ENCODE data around the gene SNRPB2. TPM values are rescaled to one million over a fixed set of nuclear protein-coding genes. Genes with fewer than 3 reads are reported as not detected.

SNRPB2 gene
- polyA plus RNA-seq, 2 donors: 26.8 to 35.1 TPM

DNA sequence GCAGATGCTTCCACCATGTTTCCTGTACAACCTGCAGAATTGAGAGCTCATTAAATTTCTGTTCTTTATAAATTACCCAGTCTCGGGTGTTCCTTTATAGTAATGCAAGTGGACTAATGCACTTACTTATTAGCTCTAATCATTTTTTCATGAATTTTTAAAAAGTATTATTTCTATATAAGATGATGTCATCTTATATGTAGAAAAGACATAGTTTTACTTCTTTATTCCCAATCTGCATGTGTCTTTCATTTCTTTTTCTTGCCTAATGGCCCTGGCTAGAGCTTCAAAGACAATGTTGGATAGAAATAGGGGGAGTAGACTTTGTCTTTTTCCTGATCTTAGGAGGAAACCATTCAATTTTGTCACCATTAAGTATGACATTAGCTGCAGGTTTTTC is 46.1 kb downstream of the SNRPB2 start:
- Histone ChIP-seq H3K36me3 (ENCODE audit: control insufficient read depth in 2 of 2, insufficient read depth in 2 of 2, low read length in 1 of 2) (no peaks in the 10 kb centered on the region), H3K4me1 (ENCODE audit: control insufficient read depth in 2 of 2, insufficient read depth in 2 of 2, low read length in 1 of 2) (no peaks in the 10 kb centered on the region)
- 71 to 74% methylated on average over 1 of the region's 1 CpG for WGBS, 2 donors

DNA sequence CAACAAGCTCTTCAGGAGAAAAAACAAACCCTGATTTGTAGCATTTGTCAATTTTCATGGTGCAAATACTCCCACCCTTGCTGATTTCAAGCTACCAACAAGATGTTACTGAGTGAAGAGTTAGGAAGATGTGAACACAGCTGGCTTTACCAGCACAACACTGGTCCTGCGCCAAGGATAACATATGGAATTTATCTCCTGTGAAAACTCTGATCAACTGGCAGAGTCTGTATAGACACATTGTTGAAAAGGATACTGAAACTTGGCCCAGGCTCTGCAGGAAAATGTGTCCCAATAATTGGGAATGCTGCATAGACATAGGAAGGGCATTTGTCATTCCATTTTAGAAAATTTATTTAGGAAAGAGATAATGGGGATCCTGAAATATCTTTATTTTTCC is 47.3 kb downstream of the SNRPB2 start:
- Histone ChIP-seq H3K27me3 (ENCODE audit: control insufficient read depth in 1 of 2, insufficient read depth in 2 of 2, low read length in 2 of 2) (no peaks in the 10 kb centered on the region), H3K36me3 (ENCODE audit: control insufficient read depth in 2 of 2, insufficient read depth in 2 of 2, low read length in 1 of 2) (no peaks in the 10 kb centered on the region), H3K4me3 (ENCODE audit: low read depth in 1 of 2, low read length in 2 of 2) (no peak overlapping the region), H3K9me3 (ENCODE audit: control insufficient read depth in 2 of 2, insufficient read depth in 1 of 2, low read depth in 1 of 2, low read length in 1 of 2) (peaks cover 0 to 4% of the 10 kb centered on the region in 2 donors), H3K4me1 (ENCODE audit: control insufficient read depth in 2 of 2, insufficient read depth in 2 of 2, low read length in 1 of 2) (no peaks in the 10 kb centered on the region), H3K27ac (ENCODE audit: low read depth in 2 of 2, low read length in 1 of 2) (no peak overlapping the region)
- 73 to 79% methylated on average over 1 of the region's 1 CpG for WGBS, 2 donors

More for the DNA sequence above, 46.1 kb downstream of the SNRPB2 start:
- H3K4me3 ChIP-seq (ENCODE audit: low read depth in 1 of 2, low read length in 2 of 2): no peak overlapping the region
- H3K27ac ChIP-seq (ENCODE audit: low read depth in 2 of 2, low read length in 1 of 2): no peak overlapping the region
- H3K27me3 ChIP-seq (ENCODE audit: control insufficient read depth in 1 of 2, insufficient read depth in 2 of 2, low read length in 2 of 2): no peaks in the 10 kb centered on the region
- peaks cover 0 to 3% of the 10 kb centered on the region in 2 donors for H3K9me3 ChIP-seq (ENCODE audit: control insufficient read depth in 2 of 2, insufficient read depth in 1 of 2, low read depth in 1 of 2, low read length in 1 of 2)

DNA sequence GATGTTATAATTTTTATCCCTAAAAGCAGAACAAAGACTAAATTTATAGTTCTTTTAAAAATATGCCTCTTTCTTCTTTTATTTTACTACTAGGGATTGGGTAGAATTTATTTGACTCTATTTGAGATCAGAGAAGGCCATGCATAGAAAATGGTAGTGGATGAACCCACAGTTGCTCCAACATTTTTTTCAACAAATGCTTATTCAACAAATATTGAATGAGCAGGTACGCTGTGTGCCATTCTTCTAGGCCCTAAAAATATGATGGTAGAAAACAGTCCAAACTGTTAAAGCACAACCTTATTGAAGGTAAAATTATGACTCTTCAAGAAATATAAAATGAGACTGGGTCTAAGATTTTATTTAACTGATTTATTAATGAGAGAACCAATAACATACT is 48.3 kb downstream of the SNRPB2 start:
- H3K36me3 ChIP-seq (ENCODE audit: control insufficient read depth in 2 of 2, insufficient read depth in 2 of 2, low read length in 1 of 2): no peaks in the 10 kb centered on the region
- H3K27ac ChIP-seq (ENCODE audit: low read depth in 2 of 2, low read length in 1 of 2): no peak overlapping the region
- no peaks in the 10 kb centered on the region for H3K4me1 ChIP-seq (ENCODE audit: control insufficient read depth in 2 of 2, insufficient read depth in 2 of 2, low read length in 1 of 2)
- H3K4me3 ChIP-seq (ENCODE audit: low read depth in 1 of 2, low read length in 2 of 2): no peak overlapping the region
- peaks cover 0 to 5% of the 10 kb centered on the region in 2 donors for H3K9me3 ChIP-seq (ENCODE audit: control insufficient read depth in 2 of 2, insufficient read depth in 1 of 2, low read depth in 1 of 2, low read length in 1 of 2)
- H3K27me3 ChIP-seq (ENCODE audit: control insufficient read depth in 1 of 2, insufficient read depth in 2 of 2, low read length in 2 of 2): no peaks in the 10 kb centered on the region
- WGBS, 2 donors: 89 to 93% methylated on average over 1 of the region's 1 CpG

DNA sequence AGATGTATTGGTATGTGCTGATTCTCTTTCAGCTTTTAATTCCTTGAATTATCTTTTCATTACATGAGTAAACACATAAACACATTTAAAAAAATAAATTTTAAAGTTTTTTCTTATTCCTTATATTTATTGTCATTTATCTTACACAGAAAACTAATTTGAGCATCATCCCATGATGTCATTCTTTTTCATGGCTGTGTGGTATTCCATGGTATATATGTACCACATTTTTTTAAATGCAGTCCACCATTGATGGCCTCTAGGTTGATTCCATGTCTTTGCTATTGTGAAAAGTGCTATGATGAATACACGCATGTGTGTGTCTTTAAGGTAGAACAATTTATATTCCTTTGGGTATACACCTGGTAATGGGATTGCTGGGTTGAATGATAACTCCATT is 51.7 kb downstream of the SNRPB2 start:
- H3K36me3 ChIP-seq (ENCODE audit: control insufficient read depth in 2 of 2, insufficient read depth in 2 of 2, low read length in 1 of 2): no peaks in the 10 kb centered on the region
- no peaks in the 10 kb centered on the region for H3K27me3 ChIP-seq (ENCODE audit: control insufficient read depth in 1 of 2, insufficient read depth in 2 of 2, low read length in 2 of 2)
- 93% methylated on average over 1 of the region's 1 CpG for WGBS, 2 donors
- H3K4me1 ChIP-seq (ENCODE audit: control insufficient read depth in 2 of 2, insufficient read depth in 2 of 2, low read length in 1 of 2): no peaks in the 10 kb centered on the region
- no peak overlapping the region for H3K27ac ChIP-seq (ENCODE audit: low read depth in 2 of 2, low read length in 1 of 2)
- peaks cover 0 to 3% of the 10 kb centered on the region in 2 donors for H3K9me3 ChIP-seq (ENCODE audit: control insufficient read depth in 2 of 2, insufficient read depth in 1 of 2, low read depth in 1 of 2, low read length in 1 of 2)
- no peak overlapping the region for H3K4me3 ChIP-seq (ENCODE audit: low read depth in 1 of 2, low read length in 2 of 2)

DNA sequence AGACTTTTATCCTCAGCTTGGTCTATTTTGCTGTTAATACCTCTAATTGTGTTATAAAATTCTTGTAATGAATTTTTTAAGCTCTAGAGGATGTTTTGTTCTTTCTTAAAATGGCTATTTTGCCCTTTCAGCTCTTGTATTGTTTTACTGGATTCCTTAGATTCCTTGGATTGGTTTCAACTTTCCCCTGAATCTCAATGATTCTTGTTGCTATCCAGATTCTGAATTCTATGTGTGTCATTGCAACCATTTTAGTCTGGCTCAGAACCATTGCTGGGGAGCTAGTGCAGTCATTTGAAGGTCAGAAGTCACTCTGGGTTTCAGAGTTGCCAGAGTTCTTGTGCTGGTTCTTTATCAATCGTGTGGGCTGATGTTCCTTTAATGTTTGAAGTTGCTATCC is 55.4 kb downstream of the SNRPB2 start:
- Histone ChIP-seq H3K9me3 (ENCODE audit: control insufficient read depth in 2 of 2, insufficient read depth in 1 of 2, low read depth in 1 of 2, low read length in 1 of 2) (peaks cover 0 to 3% of the 10 kb centered on the region in 2 donors), H3K4me3 (ENCODE audit: low read depth in 1 of 2, low read length in 2 of 2) (no peak overlapping the region), H3K36me3 (ENCODE audit: control insufficient read depth in 2 of 2, insufficient read depth in 2 of 2, low read length in 1 of 2) (no peaks in the 10 kb centered on the region), H3K27me3 (ENCODE audit: control insufficient read depth in 1 of 2, insufficient read depth in 2 of 2, low read length in 2 of 2) (no peaks in the 10 kb centered on the region), H3K4me1 (ENCODE audit: control insufficient read depth in 2 of 2, insufficient read depth in 2 of 2, low read length in 1 of 2) (no peaks in the 10 kb centered on the region), H3K27ac (ENCODE audit: low read depth in 2 of 2, low read length in 1 of 2) (no peak overlapping the region)
- 64 to 76% methylated on average over 1 of the region's 1 CpG for WGBS, 2 donors

Other genes with a start within 250 kb of the SNRPB2 start
- gene KIF16B, start 156.6 kb upstream of the SNRPB2 start, polyA plus RNA-seq: 1 to 10 TPM; 5.2 to 7.3 TPM
- not detected for gene OTOR, start 18.3 kb downstream of the SNRPB2 start, polyA plus RNA-seq

Measured in esophagus (tissue), 2 donors.